Right lobe of liver (tissue), 4 donors: ENCODE data around the gene HBP1.
"Not testable (repeated sequence)": the region's sequence is repeated elsewhere in the genome, so short reads cannot be mapped to it uniquely, and the experiment has no call there.

Source experiments
- POLR2A ChIP-seq: fragments of 450-650 bp; IDR thresholded peaks from one replicate; pipeline ENCODE4 v1.6.1; 2017; ENCODE audit warnings: antibody characterized with exemption, mild to moderate bottlenecking
- TF ChIP-seq, protein P1 (sequence below), 4 donors: fragments of 200-600 bp in 3 of 4; fragments of 450-650 bp in 1 of 4; IDR thresholded peaks; one replicate each; pipeline versions ENCODE4 v1.5.1 to v1.8.0; 2016 to 2022; ENCODE audit warnings: antibody characterized with exemption in 4 of 4, mild to moderate bottlenecking in 2 of 4
- donor health status: DM: no; HTN: no; CAD: no.
- donor health status: DM: no; HTN: no; CAD: no.
- donor health status: DM: no; HTN: yes; CAD: no.

DNA sequence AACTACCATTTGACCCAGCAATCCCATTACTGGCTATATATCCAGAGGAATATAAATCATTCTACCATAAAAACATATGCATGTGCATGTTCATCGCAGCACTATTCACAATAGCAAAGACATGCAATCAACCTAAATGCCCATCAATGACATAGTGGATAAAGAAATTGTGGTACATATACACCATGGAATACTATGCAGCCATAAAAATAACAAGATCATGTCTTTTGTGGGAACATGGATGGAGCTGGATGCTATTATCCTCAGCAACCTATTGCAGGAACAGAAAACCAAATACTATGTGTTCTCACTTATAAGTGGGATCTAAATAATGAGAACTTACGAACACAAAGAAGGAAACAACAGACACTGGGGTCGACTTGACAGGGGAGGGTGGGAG lies 78.0 kb downstream of the HBP1 start:
- TF ChIP-seq, protein P1, sequence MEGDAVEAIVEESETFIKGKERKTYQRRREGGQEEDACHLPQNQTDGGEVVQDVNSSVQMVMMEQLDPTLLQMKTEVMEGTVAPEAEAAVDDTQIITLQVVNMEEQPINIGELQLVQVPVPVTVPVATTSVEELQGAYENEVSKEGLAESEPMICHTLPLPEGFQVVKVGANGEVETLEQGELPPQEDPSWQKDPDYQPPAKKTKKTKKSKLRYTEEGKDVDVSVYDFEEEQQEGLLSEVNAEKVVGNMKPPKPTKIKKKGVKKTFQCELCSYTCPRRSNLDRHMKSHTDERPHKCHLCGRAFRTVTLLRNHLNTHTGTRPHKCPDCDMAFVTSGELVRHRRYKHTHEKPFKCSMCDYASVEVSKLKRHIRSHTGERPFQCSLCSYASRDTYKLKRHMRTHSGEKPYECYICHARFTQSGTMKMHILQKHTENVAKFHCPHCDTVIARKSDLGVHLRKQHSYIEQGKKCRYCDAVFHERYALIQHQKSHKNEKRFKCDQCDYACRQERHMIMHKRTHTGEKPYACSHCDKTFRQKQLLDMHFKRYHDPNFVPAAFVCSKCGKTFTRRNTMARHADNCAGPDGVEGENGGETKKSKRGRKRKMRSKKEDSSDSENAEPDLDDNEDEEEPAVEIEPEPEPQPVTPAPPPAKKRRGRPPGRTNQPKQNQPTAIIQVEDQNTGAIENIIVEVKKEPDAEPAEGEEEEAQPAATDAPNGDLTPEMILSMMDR (IDR thresholded peaks at IDR 0.05), result not testable (repeated sequence)
- not testable (repeated sequence) for TF ChIP-seq POLR2A
